Measurements from ENCODE around the gene CYP4F2. TPM values are rescaled to one million over a fixed set of nuclear protein-coding genes. Genes with fewer than 3 reads are reported as not detected.

CYP4F2 gene
- total and polyA plus RNA-seq, 10 of the 15 experiments (the other 5 are each of a cell fraction or from before 2014, with no cell fraction given): 0.08 to 3.5 (median 0.63) TPM

GRCh38 chr19:15935167-15935702 is 37.4 kb upstream of the CYP4F2 start:
- FAIRE-seq: no peak
- BruUV-seq (replicated peaks): no TSS peak
- no peaks in the 10 kb centered on the region for H3K79me2 ChIP-seq (ENCODE audit: control insufficient read depth, insufficient read depth, low read length)
- TF ChIP-seq, protein P1, sequence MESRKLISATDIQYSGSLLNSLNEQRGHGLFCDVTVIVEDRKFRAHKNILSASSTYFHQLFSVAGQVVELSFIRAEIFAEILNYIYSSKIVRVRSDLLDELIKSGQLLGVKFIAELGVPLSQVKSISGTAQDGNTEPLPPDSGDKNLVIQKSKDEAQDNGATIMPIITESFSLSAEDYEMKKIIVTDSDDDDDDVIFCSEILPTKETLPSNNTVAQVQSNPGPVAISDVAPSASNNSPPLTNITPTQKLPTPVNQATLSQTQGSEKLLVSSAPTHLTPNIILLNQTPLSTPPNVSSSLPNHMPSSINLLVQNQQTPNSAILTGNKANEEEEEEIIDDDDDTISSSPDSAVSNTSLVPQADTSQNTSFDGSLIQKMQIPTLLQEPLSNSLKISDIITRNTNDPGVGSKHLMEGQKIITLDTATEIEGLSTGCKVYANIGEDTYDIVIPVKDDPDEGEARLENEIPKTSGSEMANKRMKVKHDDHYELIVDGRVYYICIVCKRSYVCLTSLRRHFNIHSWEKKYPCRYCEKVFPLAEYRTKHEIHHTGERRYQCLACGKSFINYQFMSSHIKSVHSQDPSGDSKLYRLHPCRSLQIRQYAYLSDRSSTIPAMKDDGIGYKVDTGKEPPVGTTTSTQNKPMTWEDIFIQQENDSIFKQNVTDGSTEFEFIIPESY (IDR thresholded peaks at IDR 0.05): no peak
- TF ChIP-seq RB1 (IDR thresholded peaks at IDR 0.05; ENCODE audit: borderline replicate concordance) (no peak), FOS (IDR thresholded peaks at IDR 0.05; ENCODE audit: borderline replicate concordance, extremely low read depth, insufficient read length) (no peak)
- TF ChIP-seq, protein P2, sequence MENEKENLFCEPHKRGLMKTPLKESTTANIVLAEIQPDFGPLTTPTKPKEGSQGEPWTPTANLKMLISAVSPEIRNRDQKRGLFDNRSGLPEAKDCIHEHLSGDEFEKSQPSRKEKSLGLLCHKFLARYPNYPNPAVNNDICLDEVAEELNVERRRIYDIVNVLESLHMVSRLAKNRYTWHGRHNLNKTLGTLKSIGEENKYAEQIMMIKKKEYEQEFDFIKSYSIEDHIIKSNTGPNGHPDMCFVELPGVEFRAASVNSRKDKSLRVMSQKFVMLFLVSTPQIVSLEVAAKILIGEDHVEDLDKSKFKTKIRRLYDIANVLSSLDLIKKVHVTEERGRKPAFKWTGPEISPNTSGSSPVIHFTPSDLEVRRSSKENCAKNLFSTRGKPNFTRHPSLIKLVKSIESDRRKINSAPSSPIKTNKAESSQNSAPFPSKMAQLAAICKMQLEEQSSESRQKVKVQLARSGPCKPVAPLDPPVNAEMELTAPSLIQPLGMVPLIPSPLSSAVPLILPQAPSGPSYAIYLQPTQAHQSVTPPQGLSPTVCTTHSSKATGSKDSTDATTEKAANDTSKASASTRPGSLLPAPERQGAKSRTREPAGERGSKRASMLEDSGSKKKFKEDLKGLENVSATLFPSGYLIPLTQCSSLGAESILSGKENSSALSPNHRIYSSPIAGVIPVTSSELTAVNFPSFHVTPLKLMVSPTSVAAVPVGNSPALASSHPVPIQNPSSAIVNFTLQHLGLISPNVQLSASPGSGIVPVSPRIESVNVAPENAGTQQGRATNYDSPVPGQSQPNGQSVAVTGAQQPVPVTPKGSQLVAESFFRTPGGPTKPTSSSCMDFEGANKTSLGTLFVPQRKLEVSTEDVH (IDR thresholded peaks at IDR 0.05; ENCODE audit: low read depth, partially characterized antibody): no peak
- TF ChIP-seq, protein P3, sequence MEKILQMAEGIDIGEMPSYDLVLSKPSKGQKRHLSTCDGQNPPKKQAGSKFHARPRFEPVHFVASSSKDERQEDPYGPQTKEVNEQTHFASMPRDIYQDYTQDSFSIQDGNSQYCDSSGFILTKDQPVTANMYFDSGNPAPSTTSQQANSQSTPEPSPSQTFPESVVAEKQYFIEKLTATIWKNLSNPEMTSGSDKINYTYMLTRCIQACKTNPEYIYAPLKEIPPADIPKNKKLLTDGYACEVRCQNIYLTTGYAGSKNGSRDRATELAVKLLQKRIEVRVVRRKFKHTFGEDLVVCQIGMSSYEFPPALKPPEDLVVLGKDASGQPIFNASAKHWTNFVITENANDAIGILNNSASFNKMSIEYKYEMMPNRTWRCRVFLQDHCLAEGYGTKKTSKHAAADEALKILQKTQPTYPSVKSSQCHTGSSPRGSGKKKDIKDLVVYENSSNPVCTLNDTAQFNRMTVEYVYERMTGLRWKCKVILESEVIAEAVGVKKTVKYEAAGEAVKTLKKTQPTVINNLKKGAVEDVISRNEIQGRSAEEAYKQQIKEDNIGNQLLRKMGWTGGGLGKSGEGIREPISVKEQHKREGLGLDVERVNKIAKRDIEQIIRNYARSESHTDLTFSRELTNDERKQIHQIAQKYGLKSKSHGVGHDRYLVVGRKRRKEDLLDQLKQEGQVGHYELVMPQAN (conservative IDR thresholded peaks at IDR 0.05): no peak
- DNase-seq (ENCODE audit: low read depth, low spot score): no peak
- ChIA-PET CTCF (no interaction called here), RAD21 (ENCODE audit: unreplicated experiment) (no interaction called here), POLR2A (no interaction called here), SMC1A (ENCODE audit: uncharacterized antibody, unreplicated experiment) (no interaction called here)
- no peaks in the 10 kb centered on the region for H3K36me3 ChIP-seq (ENCODE audit: control insufficient read depth in 2 of 2, insufficient read depth in 2 of 2, low read length in 1 of 2)
- H2AFZ ChIP-seq (ENCODE audit: control insufficient read depth, low read depth, low read length): no peak overlapping the region
- intact Hi-C loops (cut with micrococcal nuclease; ENCODE audit: unreplicated experiment): no loop called here
- H3K27me3 ChIP-seq (replicated peaks in 1 of 2; ENCODE audit: control insufficient read depth in 2 of 2, insufficient read depth in 2 of 2, low read length in 1 of 2): no peaks in the 10 kb centered on the region; a peak in 1 of 4 replicates
- no peaks in the 10 kb centered on the region for H4K20me1 ChIP-seq (ENCODE audit: control insufficient read depth, insufficient read depth)
- no peak overlapping the region for H3K27ac ChIP-seq (ENCODE audit: control insufficient read depth, insufficient read depth)
- no peak for ATAC-seq
- H3K9me3 ChIP-seq (replicated peaks; ENCODE audit: control insufficient read depth, insufficient read depth, low read length): no peaks in the 10 kb centered on the region; the same call in 2 of the 3 replicates
- H3K4me3 ChIP-seq: no peak overlapping the region
- in situ Hi-C loops (cut with MboI): no loop called here
- 49% methylated on average over 3 of the region's 3 CpGs for WGBS (ENCODE audit: insufficient coverage, insufficient replicate concordance, low lambda C conversion rate, missing lambda C conversion rate)
- no peak overlapping the region for H3K4me2 ChIP-seq (ENCODE audit: control insufficient read depth, insufficient read depth)
- no peak overlapping the region for H3K9ac ChIP-seq (ENCODE audit: control insufficient read depth, insufficient read depth, low read length)
- no peaks in the 10 kb centered on the region for H3K4me1 ChIP-seq (ENCODE audit: control insufficient read depth, insufficient read depth, low read length)

Data from GM12878 (cell line).